ENCODE measurements around the gene NNMT.
A peak's percentile ranks its signal among the peaks of the same experiment; 100 is the strongest.

DNA sequence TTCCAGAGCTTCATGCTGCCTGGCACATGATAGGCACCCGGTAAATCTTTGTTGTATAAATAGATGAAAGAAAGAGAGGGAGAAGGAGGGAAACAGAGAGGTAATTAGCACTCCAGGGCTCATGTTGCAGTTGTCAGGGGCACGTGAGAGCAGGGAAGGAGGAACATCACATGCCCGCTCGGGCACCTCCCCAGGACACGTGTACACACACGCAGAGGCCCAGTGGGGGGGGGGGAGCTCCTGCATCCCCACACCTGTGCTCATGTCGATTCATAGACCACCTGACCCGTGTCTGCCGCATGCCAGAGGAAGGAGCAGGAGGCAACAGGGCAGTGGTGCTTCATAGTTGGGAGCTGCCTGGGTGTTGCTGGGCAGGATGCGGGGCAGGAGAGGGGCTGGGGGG lies 37.1 kb upstream of the NNMT start:
- peak in 1 of 4 donors; percentile 37 for TF ChIP-seq POLR2A (IDR thresholded peaks at IDR 0.05)
- TF ChIP-seq, protein P1, sequence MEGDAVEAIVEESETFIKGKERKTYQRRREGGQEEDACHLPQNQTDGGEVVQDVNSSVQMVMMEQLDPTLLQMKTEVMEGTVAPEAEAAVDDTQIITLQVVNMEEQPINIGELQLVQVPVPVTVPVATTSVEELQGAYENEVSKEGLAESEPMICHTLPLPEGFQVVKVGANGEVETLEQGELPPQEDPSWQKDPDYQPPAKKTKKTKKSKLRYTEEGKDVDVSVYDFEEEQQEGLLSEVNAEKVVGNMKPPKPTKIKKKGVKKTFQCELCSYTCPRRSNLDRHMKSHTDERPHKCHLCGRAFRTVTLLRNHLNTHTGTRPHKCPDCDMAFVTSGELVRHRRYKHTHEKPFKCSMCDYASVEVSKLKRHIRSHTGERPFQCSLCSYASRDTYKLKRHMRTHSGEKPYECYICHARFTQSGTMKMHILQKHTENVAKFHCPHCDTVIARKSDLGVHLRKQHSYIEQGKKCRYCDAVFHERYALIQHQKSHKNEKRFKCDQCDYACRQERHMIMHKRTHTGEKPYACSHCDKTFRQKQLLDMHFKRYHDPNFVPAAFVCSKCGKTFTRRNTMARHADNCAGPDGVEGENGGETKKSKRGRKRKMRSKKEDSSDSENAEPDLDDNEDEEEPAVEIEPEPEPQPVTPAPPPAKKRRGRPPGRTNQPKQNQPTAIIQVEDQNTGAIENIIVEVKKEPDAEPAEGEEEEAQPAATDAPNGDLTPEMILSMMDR (IDR thresholded peaks at IDR 0.05), result no peak
